ENCODE data around the gene HORMAD2.
"Not testable (repeated sequence)": the region's sequence is repeated elsewhere in the genome, so short reads cannot be mapped to it uniquely, and the experiment has no call there.

The HORMAD2 gene

DNA sequence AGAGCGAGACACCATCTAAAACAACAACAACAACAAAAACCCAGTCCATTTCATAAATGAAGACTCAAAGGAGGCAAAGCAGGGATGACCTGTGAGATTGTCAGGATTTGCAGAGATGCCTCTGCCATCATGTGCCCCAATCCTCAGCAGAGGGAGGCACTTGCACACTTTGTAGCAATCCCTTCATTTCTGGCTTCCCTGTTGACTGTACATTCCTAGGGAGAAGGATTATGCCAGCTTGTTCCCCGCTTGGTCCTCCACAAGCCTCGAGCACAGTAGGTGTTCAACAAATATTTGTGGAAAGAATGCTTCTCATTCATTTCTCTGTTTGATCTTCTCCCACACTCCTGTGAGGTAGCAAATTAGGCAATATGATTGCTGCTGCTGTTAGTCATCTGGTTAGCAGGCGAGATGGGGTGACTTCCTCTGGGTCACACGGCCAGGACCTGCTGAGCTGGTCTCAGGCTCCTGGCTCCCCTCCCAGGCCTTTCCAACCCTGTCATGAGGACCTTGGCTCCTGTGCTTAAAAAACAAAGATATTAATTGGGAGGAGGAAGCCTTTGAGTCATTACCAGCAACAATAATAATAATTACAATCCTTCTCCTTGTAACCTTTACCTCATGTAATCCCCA is 132.2 kb downstream of the HORMAD2 start:
- DNase-seq = peak; percentile 16

DNA sequence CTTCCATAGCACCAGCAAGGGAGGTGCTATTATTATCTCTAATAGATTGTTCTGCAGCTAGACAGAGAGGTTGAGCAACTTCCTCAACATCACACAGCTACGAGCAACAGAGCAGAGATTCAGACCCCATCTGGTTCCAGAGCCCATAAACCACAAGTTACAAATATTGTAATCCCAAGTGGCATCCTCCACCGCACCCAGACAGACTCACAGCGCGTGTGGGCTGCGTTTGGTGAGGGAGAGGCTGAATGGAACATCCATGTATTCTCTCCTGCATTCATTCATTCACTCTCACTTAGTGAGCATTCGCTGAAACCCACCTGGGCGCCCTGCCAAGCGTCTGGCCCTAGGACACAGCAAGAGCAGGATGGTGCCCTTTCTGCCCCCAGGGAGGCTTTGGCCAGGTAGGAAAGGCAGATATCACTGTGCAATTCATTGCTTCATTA is 132.8 kb downstream of the HORMAD2 start:
- DNase-seq = no peak

DNA sequence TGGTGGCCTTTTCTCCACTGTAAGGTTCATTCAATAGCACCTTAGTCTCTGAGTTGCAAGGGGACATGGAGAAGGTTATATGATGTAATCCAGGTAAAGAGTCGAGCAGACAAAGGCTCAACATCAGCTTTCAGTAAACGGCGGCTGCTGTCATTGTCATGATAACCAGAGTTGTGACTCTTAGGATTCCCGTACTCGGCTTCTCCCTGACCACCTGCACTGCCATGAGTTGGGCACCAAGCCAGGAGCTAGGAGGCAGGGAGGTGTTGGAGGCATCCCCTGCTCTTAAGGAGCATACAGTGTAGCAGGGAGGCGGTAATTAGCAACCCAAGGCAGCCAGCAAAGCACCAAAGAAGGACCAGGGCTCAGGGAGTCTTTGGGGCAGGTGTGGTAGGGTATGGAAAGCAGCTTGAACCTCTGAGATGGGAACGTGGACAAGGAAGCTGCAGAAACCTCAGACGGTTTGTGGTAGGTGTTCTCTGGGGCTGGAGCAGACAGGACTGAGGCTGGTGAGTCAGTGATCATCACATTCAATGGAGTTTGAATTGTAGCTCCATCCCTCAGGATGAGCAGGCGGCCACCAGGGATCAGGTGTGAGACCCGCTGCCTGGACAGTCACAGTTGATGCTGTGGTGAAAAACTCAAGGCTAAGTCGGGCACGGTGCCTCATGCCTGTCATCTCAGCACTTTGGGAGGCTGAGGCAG is 134.6 kb downstream of the HORMAD2 start:
- no peak for DNase-seq

DNA sequence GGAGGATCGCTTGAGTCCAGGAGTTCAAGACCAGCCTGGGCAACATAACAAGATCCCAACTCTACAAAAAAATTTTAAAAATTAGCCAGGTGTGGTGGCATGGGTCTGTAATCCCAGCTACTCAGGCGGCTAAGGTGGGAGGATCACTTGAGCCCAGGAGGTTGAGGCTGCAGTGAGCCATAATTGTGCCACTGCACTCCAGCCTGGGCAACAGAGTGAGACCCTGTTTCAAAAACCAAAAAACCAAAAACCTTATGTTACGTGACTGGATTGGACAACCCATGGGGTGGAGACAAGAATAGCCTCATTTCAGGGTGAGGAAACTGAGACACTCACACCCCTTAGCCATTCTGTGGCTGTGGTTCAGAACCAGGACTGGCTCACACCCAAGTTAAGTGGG is 136.0 kb downstream of the HORMAD2 start:
- not testable (repeated sequence) for DNase-seq

DNA sequence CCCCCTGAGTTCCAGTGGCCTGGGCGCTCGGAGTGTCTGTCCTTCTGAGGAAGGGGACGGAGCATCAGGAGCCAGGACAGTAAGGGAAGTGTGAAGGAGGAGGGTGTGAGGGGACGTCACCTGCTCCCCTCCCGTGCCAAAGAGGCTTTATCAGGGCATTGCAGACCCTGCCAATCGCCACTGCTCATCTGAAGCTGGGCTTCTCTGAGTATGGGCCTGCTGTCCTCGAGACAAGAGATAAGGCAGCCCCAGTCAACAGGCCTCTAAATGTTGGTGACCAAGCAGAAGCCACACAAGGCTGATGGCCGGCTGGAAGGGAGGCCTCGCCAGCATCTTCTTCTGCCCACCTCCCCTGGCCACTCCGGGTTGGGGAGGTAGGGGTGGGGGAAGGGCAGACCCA is 136.4 kb downstream of the HORMAD2 start:
- DNase-seq = no peak

DNA sequence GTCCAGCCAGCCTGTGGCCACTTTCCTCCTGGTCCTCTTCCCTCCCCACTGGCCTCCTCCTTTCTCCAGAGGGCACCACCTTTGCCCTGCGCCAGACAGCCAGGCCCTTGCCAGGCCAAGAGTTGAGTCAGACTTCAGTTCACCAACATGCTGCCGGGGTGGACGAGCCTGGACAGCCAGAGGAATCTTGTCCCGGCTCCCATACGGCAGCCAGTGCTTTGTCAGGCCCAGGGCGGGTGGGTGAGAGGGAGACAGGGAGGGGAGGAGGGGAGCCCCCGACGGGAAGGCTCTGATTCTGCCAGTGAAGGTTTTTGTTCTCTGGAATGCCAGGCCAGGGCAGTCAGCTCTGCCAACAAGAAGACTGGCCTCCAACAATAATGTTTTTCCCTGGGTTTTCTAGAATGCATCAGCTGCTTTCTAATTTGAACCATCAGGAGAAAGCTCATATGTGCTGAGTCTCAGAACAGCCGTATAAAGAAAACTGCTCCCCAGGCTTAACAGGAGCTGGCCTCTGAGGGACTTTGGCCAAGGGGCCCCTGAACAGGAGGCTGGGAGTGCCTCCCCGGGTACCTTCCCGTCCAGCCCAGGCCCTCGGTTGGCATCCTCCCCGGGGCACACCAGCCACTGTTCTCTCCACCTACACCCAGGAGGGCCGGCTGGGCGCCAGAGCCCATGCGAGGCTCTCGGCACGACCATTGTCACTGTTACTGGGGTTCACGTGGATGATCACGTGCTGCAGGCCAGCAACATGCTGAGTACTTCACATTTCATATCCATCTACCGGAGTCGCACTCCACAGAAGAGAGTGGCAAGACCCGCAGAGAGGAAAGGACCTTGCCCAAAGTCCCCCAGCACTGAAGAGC is 137.7 kb downstream of the HORMAD2 start:
- no peak for DNase-seq

DNA sequence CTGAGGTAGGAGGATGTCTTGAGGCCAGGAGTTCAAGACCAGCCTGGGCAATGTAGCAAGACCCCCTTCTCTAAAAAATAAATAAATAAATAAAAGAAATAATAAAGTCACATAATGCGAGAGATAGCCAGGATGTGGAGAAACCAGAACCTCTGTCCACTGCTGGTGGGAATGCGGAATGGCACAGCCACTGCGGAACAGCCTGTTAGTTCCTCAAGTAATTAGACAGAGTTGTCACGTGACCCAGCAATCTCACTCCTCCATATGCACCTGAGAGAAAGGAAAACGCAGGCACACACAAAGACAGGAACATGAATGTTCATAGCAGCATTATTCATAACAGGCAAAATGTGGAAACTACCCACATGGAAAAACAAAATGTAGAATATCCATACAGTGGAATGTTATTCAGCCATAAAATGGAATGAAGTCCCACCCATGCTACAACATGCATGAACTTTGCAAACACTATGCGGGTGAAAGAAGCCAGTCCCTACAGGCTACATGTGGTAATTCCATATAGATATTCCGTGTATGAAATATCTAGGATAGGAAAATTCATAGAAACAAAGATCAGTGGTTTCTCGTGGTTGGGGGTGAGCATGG is 138.9 kb downstream of the HORMAD2 start:
- DNase-seq = no peak

DNA sequence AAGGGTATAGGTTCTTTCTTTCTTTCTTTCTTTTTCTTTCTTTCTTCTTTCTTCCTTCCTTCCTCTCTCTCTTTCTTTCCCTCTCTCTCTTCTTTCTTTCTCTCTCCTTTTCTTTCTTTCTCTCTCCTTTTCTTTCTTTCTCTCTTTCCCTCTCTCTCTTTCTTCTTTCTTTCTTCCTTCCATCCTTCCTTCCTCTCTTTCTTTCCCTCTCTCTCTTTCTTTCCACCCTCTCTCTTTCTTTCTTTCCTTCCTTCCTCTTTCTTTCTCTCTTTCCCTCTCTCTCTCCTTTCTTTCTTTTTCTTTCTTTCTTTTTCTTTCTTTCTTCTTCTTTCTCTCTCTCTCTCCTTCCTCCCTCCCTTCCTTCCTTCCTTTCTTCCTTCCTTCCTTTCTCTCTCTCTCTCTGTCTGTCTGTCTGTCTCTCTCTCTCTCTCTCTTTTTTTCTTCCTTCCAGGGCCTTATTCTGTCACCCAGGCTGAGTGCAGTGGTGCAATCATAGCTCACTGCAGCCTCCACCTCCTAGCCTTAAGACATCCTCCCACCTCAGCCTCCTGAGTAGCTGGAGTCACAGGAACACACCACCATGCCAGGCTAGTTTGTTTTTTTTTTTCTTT is 139.5 kb downstream of the HORMAD2 start:
- no peak for DNase-seq

DNA sequence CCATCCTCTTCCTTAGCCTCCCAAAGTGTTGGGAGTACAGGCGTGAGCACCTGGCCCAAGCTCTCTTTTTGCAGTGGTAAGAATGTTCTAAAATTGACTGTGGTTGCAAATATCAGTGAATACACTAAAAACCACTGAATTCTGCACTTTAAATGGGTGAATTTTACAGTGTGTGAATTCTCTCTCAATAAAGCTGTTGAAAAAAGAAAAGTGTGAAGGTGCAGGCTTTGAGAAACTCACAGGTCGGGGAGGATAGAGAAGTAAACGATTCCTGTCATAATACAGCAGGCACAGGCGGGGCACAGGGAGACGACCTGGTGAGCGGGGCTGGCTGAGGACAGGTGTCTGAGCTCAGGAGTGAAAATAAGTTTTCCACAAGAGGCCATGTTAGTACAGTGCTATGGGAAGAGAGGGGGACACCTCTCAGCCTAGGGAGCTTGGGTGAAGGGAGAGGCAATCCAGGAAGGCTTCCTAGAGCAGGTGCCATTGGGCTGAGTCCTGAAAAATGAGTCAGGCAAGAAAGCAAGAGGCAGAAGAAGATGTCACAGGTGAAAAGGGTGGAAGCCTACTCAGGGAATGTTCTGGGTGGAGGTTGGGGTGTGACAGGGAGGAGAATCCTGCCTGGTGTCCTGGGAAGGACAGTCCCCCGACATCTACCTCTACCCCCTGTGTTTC is 140.2 kb downstream of the HORMAD2 start:
- no peak for DNase-seq

DNA sequence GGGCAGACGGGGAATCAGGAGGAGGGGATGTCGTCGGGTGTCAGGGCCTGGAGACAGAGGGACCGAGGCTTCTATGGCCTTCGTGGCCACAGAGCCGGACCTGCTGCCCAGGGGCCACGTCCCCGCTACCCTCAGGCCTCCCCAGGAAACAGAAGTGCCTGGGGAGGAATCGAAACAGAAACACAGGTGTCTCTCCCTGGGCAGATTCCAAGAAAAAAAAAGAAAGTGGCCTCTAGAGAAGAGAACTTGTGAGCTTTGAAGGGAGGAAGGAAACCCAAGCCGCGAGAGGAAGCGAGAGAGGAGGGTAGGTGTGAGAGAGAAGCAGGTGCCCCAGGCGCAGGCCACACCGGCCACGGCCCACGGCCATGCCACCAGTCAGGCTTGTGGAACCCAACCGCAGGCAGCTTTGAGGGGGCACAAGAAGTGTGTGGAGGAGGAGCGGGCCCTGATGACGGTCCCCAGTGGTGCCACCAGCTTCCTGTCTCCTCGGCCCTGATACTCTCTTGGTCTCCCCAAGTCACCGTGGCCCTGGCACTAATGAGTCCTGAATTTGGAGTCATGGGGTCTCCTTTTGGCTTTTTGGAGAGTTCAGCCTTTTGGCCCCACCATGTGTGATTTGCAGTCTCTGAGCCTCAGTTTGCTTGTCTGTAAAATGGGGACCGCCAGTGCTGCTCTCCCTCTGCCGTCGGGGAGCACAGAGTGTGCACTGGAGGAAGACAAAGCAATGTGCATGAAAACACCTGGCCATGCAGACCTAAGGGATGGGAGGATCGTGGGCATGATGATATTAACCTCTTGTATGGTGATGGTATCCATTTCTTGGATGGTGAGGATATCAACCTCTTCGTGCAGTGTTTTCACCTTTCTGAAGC is 141.1 kb downstream of the HORMAD2 start:
- no peak for DNase-seq

DNA sequence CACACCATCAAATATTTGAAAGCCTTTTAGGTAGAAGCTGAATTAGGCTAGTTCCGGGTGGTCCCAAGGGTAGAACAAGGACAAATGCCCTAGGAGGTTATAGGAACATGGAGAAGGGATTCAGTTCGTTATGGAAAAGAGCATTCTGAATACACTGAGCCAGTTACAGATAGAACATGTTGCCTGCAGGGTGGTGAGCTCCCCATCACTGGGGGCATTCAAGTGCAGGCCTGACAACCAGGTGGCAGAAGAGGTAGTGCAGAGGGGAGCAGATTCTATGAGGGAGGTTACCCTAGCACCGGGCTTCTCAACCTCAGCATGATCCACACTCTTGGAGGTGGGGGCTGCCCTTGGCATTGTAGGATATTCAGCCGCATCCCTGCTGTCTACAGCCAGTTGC is 142.1 kb downstream of the HORMAD2 start:
- no peak for DNase-seq

DNA sequence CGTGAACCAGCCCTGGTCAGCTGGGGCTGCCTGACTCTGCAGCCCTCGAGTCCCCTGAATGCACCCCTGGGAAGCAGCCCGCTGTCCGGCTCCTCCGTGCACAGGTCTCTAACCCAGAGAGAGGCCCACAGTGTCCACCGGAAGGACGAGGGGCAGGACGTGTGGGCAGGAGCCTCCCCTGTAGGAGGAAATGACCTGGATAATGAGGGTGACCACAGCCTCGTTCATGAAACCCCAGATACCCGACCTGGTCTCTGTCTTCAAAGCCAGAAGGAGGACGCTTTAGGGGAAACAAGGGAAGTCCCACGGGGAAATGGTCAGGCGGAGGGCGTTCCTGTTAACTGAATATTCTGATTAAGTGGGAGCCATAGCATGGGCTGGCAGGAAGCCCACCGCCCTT is 143.0 kb downstream of the HORMAD2 start:
- DNase-seq = no peak

DNA sequence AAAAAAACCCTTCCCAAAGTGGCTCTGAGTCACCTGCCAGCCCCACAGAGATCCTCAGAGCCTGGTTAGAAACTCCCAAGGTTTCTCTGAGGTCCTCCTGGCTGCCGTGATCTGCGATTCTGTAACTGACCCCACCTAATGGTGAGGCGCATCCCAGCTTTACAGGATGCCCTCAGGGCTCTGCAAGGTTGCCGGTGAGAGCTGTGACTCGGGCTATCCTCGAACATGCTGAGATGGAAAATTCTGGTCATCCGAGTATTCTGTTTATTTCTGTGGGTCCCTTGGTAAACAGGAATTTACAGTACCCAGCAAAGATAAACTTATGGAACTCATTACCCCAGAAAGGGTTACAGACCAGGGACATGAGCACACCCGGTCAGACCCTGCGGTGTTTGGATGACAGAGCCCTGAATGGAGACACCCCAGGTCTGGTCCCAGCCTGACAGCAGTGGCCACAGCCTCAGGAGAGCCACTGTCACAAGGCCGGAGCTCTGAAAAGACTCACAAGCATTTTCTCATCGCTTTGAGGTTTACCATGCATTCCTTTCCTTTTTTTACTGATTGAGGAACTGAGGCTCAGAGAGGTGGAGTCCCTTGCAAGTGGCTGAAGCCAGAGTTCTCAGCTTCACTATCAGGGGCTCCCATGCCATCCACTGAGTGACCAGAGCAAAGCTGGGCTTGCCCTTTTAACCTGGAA is 144.0 kb downstream of the HORMAD2 start:
- DNase-seq = no peak

DNA sequence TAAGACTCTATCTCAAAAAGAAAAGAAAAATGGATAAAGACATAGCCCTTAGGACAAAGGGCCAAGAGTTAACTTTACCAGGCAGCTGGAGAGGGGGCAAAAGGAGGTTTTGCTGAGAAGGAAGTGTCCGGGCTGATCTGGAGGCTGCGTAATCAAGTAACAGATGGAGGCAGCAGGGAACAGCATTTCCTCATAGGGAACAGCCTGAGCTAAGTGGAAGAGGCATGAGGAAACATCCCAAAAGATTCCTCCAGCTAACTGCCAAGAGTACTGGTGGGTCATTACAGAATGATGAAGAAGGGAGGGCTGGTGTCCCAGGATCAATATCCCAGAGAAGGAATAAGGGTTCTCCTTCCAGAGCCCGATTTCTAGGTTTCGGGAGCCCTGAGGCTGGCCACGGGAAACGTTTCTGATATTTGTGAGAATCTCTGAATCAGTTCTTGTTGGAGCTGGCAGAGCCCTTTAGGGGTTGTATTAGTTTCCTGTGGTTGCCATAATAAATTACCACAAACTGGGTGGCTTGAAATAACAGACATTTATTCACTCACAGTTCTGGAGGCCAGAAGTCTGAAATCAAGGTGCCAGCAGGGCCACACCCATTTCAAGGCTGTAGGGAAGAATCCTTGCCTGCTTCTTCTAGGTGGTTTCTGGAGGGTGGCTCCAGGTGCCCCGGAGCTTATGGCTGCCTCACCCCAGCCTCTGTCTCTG is 145.1 kb downstream of the HORMAD2 start:
- DNase-seq = no peak

DNA sequence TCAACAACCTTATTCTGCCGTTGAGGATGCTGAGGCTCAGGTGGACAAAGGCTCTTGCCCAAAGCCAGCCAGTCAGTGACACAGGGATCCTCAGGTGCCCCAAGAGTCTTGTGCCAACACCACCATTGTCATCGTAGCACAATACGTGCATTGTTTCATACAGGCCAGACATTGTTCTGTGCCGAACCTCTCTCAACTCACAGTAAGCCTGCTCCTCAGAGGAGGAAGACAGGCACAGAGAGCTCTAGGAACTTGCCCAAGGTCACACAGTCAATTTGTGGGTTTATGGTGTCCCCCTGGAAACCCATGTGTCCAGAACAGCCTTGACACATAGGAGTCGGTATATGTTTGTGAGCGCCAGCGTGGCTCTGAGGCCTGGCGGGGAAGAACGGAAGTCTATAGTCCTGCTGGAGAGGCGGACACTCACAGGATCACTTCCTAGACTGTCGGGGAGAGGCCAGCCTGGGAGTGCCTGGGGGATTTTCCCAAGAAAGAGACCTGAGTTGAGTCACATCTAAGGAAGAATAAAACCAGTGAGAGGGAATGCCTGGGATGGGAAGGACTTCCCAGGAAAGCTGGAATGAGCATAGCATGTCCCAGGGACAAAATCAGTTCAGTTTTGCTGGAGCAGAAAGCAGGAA is 146.0 kb downstream of the HORMAD2 start:
- DNase-seq = no peak

All from GOT3 (cell line).